ENCODE data around the gene SYNJ2.
A peak's percentile ranks its signal among the peaks of the same experiment; 100 is the strongest.

SYNJ2 gene

GRCh38 chr6:157997893-157998608, 16.4 kb downstream of the SYNJ2 start:
- no peak for TF ChIP-seq TEAD4 (IDR thresholded peaks at IDR 0.05)
- no peak for TF ChIP-seq EP300 (IDR thresholded peaks at IDR 0.05; ENCODE audit: borderline replicate concordance)
- TF ChIP-seq, protein P1, sequence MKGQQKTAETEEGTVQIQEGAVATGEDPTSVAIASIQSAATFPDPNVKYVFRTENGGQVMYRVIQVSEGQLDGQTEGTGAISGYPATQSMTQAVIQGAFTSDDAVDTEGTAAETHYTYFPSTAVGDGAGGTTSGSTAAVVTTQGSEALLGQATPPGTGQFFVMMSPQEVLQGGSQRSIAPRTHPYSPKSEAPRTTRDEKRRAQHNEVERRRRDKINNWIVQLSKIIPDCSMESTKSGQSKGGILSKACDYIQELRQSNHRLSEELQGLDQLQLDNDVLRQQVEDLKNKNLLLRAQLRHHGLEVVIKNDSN (IDR thresholded peaks at IDR 0.05), result no peak
- no peak for TF ChIP-seq REST (IDR thresholded peaks at IDR 0.05; ENCODE audit: low read depth)
- TF ChIP-seq ZBTB7A (IDR thresholded peaks at IDR 0.05; ENCODE audit: low read depth), result no peak
- TF ChIP-seq CEBPB (IDR thresholded peaks at IDR 0.05), result no peak
- no peak for TF ChIP-seq YY1 (IDR thresholded peaks at IDR 0.05; ENCODE audit: low read depth)
- no peak for TF ChIP-seq TAF1 (IDR thresholded peaks at IDR 0.05; ENCODE audit: low read depth)
- no peak for TF ChIP-seq EGR1 (IDR thresholded peaks at IDR 0.05)
- TF ChIP-seq FOXM1 (IDR thresholded peaks at IDR 0.05; ENCODE audit: borderline replicate concordance, low read depth), result no peak
- TF ChIP-seq NFIC (IDR thresholded peaks at IDR 0.05), result no peak
- no peak for TF ChIP-seq CREB1 (IDR thresholded peaks at IDR 0.05; ENCODE audit: low read depth)

DNA sequence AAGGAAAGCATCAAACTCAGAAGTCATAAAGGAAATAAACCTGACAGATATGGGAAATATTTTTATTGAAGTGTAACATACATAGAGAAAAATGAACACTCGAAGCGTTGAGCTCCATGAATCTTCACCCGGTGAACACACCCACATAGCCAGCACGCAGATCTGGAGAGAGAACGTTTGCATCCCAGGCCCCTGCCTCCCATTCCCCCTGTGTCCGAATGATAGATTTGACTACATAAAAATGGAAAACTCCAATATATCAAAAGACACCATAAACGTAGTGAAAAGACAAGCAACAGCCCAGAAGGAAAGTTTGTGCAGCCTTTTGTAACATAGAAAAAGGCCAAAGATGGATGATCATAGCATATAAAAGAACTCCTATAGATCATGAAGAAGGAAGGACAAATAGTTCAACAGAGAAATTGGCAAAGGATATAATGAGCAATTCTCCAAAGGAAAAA, 17.1 kb downstream of the SYNJ2 start:
- no peak for TF ChIP-seq NFIC (IDR thresholded peaks at IDR 0.05)
- TF ChIP-seq TEAD4 (IDR thresholded peaks at IDR 0.05), result no peak
- no peak for TF ChIP-seq CEBPB (IDR thresholded peaks at IDR 0.05)

DNA sequence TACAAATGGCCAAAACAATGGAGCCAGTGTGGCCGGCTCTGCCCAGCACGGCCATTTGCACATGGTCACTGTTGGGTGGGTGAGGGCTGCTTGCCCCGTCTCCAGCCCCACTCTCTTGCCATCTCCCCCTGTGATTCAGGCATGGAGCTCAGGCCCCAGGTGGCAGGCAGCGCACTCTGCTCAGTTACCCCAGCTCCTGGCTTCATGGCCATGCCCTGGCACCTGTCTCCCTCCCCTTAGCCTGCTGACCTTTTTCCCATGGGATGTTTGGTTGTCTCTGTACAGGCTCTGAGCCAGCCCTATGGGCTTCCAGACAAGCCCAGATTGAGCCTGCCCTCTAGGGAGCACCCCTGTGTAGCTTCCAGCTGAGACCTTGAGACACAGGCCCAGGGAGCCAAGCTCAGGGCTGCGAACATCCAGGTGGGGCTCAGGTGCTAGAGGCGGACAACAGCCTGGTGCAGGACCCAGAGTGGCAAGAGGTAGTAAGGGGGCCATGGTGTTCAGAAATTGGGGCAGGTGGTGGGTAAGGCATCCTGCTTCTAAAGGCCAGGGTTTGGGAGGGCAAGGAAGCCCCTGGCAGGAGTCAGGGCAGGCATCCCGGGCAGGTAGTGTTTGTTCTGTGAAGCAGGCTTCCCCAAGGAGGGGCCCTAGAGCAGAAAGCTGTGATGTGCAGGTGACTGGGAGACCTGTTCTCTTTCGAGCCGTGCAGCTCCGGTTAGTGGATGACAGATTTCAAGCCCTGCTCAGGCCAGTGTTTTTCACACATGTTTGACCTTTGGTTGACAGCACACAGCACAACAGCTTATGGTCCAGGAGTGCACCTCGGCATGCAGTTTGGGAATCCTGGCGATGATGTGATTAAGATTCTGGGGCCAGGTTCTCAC, 17.7 kb downstream of the SYNJ2 start:
- TF ChIP-seq TCF12 (IDR thresholded peaks at IDR 0.05; ENCODE audit: low read depth) (no peak), ZBTB7A (IDR thresholded peaks at IDR 0.05; ENCODE audit: low read depth) (no peak), EP300 (IDR thresholded peaks at IDR 0.05; ENCODE audit: borderline replicate concordance) (no peak), FOXM1 (IDR thresholded peaks at IDR 0.05; ENCODE audit: borderline replicate concordance, low read depth) (no peak), TEAD4 (IDR thresholded peaks at IDR 0.05) (no peak), REST (IDR thresholded peaks at IDR 0.05; ENCODE audit: low read depth) (no peak), CREB1 (IDR thresholded peaks at IDR 0.05; ENCODE audit: low read depth) (no peak), CEBPB (IDR thresholded peaks at IDR 0.05) (no peak), TAF1 (IDR thresholded peaks at IDR 0.05; ENCODE audit: low read depth) (no peak), EGR1 (IDR thresholded peaks at IDR 0.05) (no peak), YY1 (IDR thresholded peaks at IDR 0.05; ENCODE audit: low read depth) (no peak), NFIC (IDR thresholded peaks at IDR 0.05) (no peak), RAD21 (IDR thresholded peaks at IDR 0.05; ENCODE audit: low read depth) (no peak)
- TF ChIP-seq, protein P1 (IDR thresholded peaks at IDR 0.05), result no peak
- TF ChIP-seq, protein P2, sequence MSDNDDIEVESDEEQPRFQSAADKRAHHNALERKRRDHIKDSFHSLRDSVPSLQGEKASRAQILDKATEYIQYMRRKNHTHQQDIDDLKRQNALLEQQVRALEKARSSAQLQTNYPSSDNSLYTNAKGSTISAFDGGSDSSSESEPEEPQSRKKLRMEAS (IDR thresholded peaks at IDR 0.05), result no peak

DNA sequence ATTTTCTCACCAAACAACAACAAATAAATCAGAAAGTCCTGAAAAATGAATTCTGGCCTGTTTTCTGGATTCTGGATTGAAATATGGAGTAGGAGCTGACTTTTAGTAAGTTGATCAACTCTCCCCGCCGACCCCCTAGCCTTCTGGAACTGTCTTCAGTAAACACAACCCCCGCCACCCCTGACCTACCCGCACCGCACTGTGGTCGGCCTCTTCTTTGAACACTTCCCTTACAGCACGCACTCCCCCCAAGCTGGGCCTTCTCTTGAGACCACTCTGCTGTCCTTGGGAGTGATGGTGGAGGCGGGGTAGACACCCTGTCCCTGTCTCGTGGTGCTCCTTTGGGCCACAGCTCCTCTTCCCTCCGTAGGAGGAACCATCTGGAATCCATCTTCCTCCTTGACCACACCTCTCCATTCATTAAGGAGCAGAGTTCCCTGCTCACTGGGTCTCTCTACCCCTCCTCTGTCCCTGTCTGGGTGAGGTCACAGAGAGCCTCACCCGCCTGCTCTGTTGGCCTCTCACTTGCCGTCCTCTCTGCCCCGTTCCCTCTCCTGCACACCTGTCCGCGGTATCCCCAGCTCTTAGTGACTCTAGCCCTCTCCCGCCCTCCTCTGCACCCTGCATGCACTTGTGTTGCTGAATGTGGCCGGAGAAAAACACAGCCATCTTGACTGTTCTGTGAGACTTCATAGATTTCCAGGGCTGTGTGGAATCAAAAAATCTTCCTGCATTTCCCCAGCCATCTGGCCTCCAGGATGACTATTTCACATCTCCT, 19.1 kb downstream of the SYNJ2 start:
- TF ChIP-seq TAF1 (IDR thresholded peaks at IDR 0.05; ENCODE audit: low read depth) (no peak), TCF12 (IDR thresholded peaks at IDR 0.05; ENCODE audit: low read depth) (no peak), RAD21 (IDR thresholded peaks at IDR 0.05; ENCODE audit: low read depth) (no peak), ZBTB7A (IDR thresholded peaks at IDR 0.05; ENCODE audit: low read depth) (no peak)

DNA sequence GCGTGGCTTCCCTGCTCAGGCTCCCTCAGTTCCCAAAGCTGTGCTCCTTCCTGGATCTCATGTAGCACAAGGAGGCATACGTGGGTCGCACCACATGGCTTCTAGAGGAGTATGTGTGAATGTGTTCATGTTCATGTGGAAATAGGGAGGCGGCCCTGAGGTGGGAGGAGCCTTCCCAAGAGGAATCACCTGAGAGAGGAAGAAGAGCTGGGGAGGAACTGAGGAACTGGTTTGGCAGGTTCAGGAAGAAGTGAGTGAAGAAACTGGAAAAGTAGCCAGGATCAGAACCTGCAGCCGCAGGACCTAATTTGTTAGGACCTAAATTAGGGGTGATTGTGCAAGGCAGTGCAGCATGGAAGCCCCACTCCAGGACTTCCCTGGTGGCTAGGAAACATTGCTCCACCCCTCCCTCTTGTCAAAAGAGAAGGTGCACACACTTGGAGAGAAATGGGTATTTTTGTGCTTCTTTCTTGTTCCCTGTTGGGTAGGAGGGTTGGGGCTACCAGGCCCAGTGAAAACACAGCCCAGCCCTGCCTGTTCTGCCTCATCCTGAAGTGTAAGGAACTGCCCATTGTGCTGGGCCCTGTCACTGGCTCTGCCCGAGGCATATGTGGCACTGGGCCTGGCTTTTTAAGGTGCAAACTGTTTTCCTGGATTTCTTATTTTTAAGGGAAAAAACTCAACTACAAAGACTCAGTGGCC, 20.7 kb downstream of the SYNJ2 start:
- TF ChIP-seq EP300 (IDR thresholded peaks at IDR 0.05; ENCODE audit: borderline replicate concordance) (peak; percentile 55; the same call in 1 of the 2 replicates), RAD21 (IDR thresholded peaks at IDR 0.05; ENCODE audit: low read depth) (no peak; the same call in 1 of the 2 replicates), NFIC (IDR thresholded peaks at IDR 0.05) (peak; percentile 62; the same call in 1 of the 2 replicates), TCF12 (IDR thresholded peaks at IDR 0.05; ENCODE audit: low read depth) (no peak; the same call in 1 of the 2 replicates), CEBPB (IDR thresholded peaks at IDR 0.05) (peak; percentile 88), TEAD4 (IDR thresholded peaks at IDR 0.05) (no peak), EGR1 (IDR thresholded peaks at IDR 0.05) (0 out of 2 replicates have a peak, but pooled peaks have one; percentile 8), YY1 (IDR thresholded peaks at IDR 0.05; ENCODE audit: low read depth) (peak; percentile 47; the same call in 1 of the 2 replicates)
- TF ChIP-seq, protein P1 (IDR thresholded peaks at IDR 0.05), result peak; percentile 21; the same call in 1 of the 2 replicates
- TF ChIP-seq, protein P2 (IDR thresholded peaks at IDR 0.05), result peak; percentile 45

Data from Ishikawa (cell line).